Activated CD4-positive, CD25-positive, alpha-beta regulatory T cell treated with anti-CD3 and anti-CD28 coated beads, Interleukin-2, amount 50 U/mL, for 72 hours (primary cell): ENCODE measurements around the gene NR5A2.

ENCODE experiments used
- DNase-seq: peaks from one replicate; pipeline ENCODE4 v3.0.0; 2021

Gene NR5A2

GRCh38 chr1:200036619-200037270 lies 9.2 kb downstream of the NR5A2 start:
- DNase-seq: no peak

- no peak for DNase-seq
Measured at GRCh38 chr1:200037501-200037900, 10.0 kb downstream of the NR5A2 start.

- DNase-seq: no peak
Measured at GRCh38 chr1:200037904-200038303, 10.4 kb downstream of the NR5A2 start.

GRCh38 chr1:200038325-200038980 lies 10.9 kb downstream of the NR5A2 start:
- DNase-seq: no peak

- DNase-seq: no peak
Measured at GRCh38 chr1:200038981-200039848, 11.7 kb downstream of the NR5A2 start.

- no peak for DNase-seq
Measured at GRCh38 chr1:200039849-200040474, 12.5 kb downstream of the NR5A2 start.

- no peak for DNase-seq
Measured at GRCh38 chr1:200040481-200041138, 13.1 kb downstream of the NR5A2 start.

- no peak for DNase-seq
Measured at GRCh38 chr1:200041337-200042118, 14.0 kb downstream of the NR5A2 start.

GRCh38 chr1:200042119-200042551 lies 14.6 kb downstream of the NR5A2 start:
- DNase-seq: no peak

- DNase-seq: no peak
Measured at GRCh38 chr1:200042552-200043335, 15.2 kb downstream of the NR5A2 start.

- no peak for DNase-seq
Measured at GRCh38 chr1:200043336-200043668, 15.8 kb downstream of the NR5A2 start.

- no peak for DNase-seq
Measured at GRCh38 chr1:200046115-200046514, 18.6 kb downstream of the NR5A2 start.

- no peak for DNase-seq
Measured at GRCh38 chr1:200048244-200048643, 20.7 kb downstream of the NR5A2 start.

GRCh38 chr1:200049810-200050209 lies 22.3 kb downstream of the NR5A2 start:
- no peak for DNase-seq

GRCh38 chr1:200051620-200052019 lies 24.1 kb downstream of the NR5A2 start:
- no peak for DNase-seq

- no peak for DNase-seq
Measured at GRCh38 chr1:200053091-200053490, 25.6 kb downstream of the NR5A2 start.

GRCh38 chr1:200053646-200054045 lies 26.1 kb downstream of the NR5A2 start:
- no peak for DNase-seq

GRCh38 chr1:200058341-200058740 lies 30.8 kb downstream of the NR5A2 start:
- no peak for DNase-seq

GRCh38 chr1:200062143-200062542 lies 34.6 kb downstream of the NR5A2 start:
- no peak for DNase-seq

- no peak for DNase-seq
Measured at GRCh38 chr1:200072636-200073285, 45.3 kb downstream of the NR5A2 start.

- no peak for DNase-seq
Measured at GRCh38 chr1:200073286-200073637, 45.8 kb downstream of the NR5A2 start.
